ENCODE results near the gene MAPK8.

Gene MAPK8

DNA sequence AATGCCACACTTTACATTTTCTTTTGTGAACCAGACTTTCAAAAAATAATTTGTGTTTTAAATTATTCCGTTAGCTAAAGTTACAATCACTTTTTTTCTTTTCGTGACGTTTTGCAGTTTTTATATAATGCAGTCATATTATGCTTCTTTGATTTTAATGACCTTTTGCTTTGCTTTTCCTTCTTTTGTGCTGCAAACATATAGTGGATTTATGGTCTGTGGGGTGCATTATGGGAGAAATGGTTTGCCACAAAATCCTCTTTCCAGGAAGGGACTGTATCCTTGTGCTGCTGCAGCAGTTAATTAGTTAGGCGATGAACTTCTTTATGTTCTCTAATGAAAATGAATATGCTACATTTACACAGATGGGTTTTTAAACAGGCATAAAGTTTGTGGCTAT is 117.4 kb downstream of the MAPK8 start:
- no peak for TF ChIP-seq GATA3 (IDR thresholded peaks at IDR 0.05; ENCODE audit: low read depth, low read length)
- no peak for TF ChIP-seq GATA2 (IDR thresholded peaks at IDR 0.05; ENCODE audit: low read depth, low read length)

DNA sequence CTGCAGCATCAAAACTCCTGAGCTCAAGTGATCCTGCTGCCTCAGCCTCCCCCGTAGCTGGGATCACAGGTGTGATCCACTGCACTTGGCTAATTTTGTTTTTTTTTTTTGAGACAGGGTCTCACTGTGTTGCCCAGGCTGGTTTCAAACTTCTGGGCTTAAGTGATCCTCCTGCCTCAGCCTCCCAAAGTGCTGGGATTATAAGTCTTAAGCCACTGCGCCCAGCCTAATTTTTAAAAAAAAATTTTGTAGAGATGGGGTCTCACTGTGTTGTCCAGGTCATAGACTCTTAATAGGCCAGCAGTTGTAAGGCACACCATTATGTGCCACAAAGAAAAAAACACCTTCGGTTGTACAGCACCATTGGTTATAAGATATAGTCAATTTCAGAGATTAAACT is 122.4 kb downstream of the MAPK8 start:
- TF ChIP-seq GATA2 (IDR thresholded peaks at IDR 0.05; ENCODE audit: low read depth, low read length): no peak
- TF ChIP-seq GATA3 (IDR thresholded peaks at IDR 0.05; ENCODE audit: low read depth, low read length): no peak

DNA sequence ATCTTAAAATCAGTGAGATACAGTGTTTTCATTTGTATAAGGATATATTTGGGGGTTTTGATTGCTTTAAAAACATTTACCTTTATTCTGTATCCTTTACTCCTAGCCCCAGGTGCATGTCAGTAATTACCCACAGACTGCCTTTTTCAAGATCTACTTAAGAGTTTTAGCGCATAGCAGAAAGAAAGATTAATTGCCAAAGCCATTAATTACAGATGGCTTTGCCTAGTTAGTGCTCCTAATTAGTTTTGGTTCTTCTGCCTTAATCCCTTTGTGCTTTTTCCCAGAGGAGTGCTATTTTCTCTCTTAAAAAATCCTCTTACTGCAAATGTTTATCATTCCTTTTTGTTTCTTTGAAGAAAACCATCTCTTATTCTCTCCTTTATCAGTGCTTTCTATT is 122.8 kb downstream of the MAPK8 start:
- TF ChIP-seq GATA3 (IDR thresholded peaks at IDR 0.05; ENCODE audit: low read depth, low read length) (no peak), GATA2 (IDR thresholded peaks at IDR 0.05; ENCODE audit: low read depth, low read length) (no peak)

DNA sequence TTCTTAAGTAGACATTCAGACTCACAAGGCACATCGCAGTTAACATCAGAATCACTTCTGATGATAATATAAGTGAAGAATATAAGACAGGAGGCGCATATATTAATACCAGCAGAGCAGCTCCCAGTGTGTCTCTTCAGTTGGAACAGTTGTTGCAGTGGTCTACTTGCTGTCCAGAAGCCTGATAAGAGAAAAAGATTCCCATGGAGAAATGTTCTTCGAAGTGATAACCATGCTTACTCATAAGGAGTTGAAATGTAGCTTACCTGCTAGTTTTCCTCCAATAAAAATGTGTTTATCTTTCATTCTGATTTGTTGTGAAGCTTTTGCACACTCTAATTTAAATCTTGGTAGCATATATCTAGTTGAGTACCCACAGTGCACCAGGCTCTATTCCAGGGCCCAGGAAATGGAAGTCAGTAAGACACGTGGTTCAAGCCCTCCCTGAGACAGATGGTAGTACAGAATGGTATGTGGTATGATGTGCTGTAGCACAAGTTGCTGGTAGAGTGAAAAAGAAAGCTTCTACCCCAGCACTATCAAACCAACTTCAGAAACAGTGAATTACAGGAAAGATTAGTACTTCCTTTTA is 124.0 kb downstream of the MAPK8 start:
- TF ChIP-seq GATA3 (IDR thresholded peaks at IDR 0.05; ENCODE audit: low read depth, low read length): no peak
- TF ChIP-seq GATA2 (IDR thresholded peaks at IDR 0.05; ENCODE audit: low read depth, low read length): no peak

DNA sequence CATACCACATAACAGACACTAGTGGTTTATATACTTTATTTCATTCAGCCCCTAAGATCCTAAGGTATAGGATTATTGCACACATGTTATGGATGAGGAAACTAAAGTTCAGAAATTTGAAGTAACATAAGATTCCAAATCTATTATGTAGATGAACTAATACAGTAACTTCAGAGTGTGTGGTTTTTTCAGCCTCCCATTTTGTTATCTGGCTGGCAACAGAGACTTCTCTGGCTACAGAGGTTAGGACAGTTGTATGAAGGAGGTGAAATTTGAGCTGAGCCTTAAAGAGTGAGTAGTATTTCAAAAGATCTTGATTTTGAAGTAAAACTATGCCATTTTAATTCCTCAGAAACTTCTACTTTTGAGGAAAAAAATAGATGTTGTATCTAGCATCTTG is 125.4 kb downstream of the MAPK8 start:
- TF ChIP-seq GATA2 (IDR thresholded peaks at IDR 0.05; ENCODE audit: low read depth, low read length) (no peak), GATA3 (IDR thresholded peaks at IDR 0.05; ENCODE audit: low read depth, low read length) (no peak)

DNA sequence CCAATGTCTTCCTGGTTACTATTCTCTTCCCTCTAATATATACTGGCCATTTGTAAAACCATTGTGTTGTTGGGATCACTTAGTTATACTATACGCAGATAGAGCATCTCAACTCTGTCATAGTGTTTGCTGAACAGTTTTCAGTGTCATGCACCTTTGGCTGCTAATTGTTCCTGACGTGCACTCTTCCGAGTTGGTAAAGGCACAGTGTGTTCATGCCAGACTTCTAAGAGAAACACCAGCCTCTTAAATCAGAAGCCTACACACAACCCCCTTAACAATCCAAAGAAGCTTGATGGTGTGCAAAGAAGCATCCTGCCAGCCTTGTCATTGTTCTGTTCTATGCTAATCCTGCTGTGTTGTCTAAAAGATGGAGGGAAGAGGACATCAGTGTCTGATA is 131.1 kb downstream of the MAPK8 start:
- TF ChIP-seq GATA3 (IDR thresholded peaks at IDR 0.05; ENCODE audit: low read depth, low read length) (no peak), GATA2 (IDR thresholded peaks at IDR 0.05; ENCODE audit: low read depth, low read length) (no peak)

DNA sequence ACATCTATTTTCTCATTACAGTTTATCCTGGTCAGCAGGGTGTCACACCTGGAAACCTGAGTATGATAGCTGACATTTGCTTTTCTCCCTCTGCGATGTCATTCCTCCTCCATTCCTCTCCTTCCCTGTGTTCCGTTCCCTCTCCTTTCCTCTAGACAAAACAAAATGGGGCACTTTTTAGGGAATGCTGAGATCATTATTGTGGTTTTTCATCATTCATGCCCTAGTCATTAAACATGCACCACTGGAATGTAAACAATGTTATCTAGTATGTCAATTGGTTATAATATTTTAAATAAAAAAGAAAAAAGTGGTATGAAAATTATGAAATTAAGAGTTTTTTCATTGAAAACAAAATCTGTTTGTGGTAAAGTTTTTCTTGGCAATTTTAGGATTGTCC is 132.6 kb downstream of the MAPK8 start:
- TF ChIP-seq GATA3 (IDR thresholded peaks at IDR 0.05; ENCODE audit: low read depth, low read length) (no peak), GATA2 (IDR thresholded peaks at IDR 0.05; ENCODE audit: low read depth, low read length) (no peak)

DNA sequence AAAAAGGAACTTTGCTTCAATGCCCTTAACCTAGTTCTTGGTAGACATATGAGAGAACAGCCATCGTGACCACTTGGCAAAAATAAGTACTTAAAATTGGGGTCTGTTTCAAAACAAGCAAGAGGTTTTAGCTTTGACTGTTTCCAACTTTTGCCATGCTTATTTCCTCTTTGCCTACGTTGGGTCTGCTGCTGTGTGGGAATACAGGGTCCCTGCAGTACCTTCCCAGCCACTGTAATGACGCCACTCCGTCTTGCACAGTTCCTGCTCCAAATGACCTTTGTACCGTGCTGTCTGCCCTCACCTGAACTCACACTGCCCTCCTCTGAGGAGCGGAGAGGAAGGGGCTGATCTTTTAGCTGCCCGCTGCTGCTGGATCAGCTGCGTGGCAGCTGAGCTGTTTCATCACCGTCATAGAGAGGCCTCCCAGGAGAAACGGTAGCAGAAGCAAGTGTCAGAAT is 133.1 kb downstream of the MAPK8 start:
- no peak for TF ChIP-seq GATA2 (IDR thresholded peaks at IDR 0.05; ENCODE audit: low read depth, low read length)
- no peak for TF ChIP-seq GATA3 (IDR thresholded peaks at IDR 0.05; ENCODE audit: low read depth, low read length)

DNA sequence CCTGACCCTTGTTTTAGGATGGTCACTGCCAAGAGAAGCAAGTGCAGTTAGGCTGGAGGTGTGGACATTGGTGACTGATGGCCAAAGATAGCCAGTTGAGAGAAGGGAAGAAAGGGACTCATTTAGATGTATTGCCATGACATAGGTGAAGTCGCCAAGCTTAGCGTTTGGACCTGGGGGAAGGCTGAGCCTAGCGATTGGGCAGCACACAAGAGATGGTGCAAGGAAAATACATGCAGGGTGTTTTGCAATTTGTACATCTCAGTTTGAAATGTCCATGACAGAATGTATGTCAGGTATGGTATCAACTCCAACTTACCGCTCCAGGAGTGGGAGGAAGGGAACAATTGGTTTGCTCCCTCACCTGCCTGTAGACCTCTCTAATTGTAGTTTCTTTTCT is 134.3 kb downstream of the MAPK8 start:
- no peak for TF ChIP-seq GATA3 (IDR thresholded peaks at IDR 0.05; ENCODE audit: low read depth, low read length)
- no peak for TF ChIP-seq GATA2 (IDR thresholded peaks at IDR 0.05; ENCODE audit: low read depth, low read length)

DNA sequence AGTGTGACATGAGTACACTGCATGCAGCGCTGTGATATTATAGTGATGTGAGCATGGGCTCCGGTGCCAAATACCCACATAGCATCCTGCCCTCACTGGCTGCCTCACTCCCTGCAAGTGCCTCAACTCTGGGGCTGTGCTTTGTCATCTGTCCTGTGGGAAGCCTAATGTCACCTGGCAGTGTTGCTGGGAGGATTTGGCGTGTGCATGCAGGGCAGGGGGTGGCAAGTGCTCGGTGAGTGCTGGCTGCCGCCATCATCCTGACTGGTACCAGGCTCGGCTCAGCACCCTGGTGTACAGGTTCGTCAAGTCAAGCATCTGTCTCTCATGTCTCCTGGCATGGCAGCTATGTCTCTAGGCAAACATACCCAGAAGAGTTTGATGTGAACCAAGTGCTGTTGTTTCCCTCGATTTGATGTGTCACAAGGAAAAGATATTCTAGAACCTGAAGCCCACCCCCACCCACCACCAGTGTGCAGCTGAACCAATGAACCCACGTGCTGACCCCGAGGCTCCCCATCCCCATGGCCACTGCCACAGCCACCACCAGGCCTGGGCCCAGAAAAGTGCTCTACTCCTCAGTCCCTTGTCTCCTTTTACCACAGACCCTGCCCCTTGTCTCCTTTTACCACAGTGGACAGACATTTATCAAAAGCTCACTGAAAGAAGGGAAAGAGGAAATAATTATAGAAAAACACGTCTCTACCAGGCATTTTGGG is 135.8 kb downstream of the MAPK8 start:
- TF ChIP-seq GATA3 (IDR thresholded peaks at IDR 0.05; ENCODE audit: low read depth, low read length) (no peak), GATA2 (IDR thresholded peaks at IDR 0.05; ENCODE audit: low read depth, low read length) (no peak)

DNA sequence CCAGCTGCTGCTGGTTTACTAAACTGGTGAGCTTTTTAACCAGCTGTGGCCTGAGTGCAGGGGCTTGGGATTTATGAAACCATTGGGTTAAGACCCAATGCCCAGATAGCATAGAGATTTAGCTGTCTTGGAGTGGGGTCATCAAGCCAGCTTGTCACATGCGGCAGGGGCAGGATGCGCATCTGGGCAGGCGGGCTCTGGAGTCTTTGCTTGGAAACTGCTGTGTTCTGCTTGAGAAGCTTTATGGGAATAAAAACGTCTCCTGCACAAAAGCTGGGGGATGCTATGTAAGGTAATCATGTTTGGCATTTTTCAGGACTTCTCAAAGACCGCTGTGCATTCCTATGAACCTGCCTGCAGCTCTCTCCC is 136.3 kb downstream of the MAPK8 start:
- TF ChIP-seq GATA2 (IDR thresholded peaks at IDR 0.05; ENCODE audit: low read depth, low read length): no peak
- no peak for TF ChIP-seq GATA3 (IDR thresholded peaks at IDR 0.05; ENCODE audit: low read depth, low read length)

DNA sequence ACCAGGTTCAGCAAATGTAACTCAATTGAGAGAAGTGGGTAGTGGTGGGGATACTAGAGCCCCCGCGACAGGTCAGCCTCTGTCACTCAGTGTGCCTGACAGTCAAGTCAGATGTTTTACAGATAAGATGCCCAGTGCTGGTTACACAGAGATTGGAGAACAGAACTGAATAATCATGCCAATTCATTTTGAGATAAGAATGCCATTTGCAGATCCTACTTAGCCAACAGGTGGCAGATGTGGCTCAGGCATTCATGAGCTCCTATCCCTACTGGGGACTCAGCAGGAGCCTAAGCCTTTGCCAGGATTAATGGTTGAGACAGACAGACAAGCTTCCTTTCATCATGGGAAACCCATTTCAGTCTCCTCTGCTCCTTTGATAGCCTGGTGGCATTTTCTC is 137.8 kb downstream of the MAPK8 start:
- TF ChIP-seq GATA2 (IDR thresholded peaks at IDR 0.05; ENCODE audit: low read depth, low read length) (peak; percentile 91), GATA3 (IDR thresholded peaks at IDR 0.05; ENCODE audit: low read depth, low read length) (no peak; the same call in 1 of the 2 replicates)

DNA sequence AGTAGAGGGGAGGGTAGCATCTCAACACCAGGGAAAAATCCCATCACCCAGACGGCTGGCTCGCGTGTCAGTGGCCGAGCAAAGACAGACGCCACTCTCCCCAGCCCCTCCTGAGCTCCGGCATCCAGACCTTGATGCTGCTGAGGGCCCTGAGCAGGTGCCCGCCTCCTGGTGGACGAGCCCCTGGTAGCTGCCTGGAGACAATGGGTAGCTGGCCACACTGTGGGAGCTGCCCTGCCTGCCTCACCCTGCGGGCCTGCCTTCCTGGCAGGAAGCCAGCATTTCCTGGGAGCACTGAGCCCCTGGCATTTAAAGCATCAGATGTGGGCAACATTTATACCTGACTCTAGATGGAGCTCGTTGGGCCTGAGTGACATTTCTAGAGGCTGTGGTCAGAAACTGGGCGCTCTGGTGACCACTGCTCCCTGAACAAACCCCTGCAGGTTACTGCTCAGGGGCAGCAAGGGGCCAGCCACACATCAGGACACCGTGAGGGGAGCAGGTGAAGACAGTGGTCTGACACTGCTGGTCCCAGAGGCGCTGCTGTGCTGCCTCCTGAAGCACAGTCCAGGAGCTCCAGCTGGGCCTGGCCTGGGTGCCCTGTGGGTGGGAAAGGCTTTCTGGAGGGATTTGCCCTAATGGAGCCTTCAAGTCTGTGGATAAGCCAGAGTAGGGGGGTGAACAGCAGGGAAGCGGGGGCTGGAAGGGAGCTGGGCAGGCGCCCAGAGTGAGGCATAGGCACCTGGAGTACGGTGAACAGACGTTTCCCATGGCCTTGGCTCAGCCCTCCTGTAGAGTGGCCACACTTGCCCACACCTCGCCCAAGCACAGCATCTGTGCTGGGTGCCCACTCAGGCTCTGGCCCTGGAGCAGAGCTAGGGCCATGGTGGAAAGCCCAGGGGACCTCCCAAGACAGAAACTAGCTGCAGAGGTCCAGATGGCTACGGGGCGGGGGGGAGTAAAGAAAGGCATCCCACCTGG is 138.7 kb downstream of the MAPK8 start:
- TF ChIP-seq GATA3 (IDR thresholded peaks at IDR 0.05; ENCODE audit: low read depth, low read length) (no peak), GATA2 (IDR thresholded peaks at IDR 0.05; ENCODE audit: low read depth, low read length) (no peak)

DNA sequence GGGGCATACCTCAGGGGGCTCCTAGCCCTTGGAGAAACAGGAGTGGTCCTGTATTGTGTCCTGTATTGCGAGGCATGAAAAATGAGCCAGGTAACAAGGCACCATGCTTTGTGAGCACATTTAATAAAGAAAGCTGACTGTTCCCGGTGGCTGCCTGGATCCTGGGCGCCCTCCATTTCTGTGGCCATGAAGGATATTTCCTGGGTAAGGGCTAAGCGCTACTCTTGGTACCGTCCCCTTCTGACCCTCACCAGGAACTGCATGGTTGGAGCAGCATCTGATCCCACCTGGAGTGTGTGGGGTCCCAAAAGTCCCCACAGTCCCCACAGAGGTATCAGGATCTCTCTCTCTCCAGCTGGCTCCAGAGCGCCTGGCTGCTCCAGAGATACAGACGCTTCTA is 139.5 kb downstream of the MAPK8 start:
- no peak for TF ChIP-seq GATA2 (IDR thresholded peaks at IDR 0.05; ENCODE audit: low read depth, low read length)
- no peak for TF ChIP-seq GATA3 (IDR thresholded peaks at IDR 0.05; ENCODE audit: low read depth, low read length)

Data from SH-SY5Y (cell line).